ENCODE results near the gene CFAP58. TPM values are rescaled to one million over a fixed set of nuclear protein-coding genes. Genes with fewer than 3 reads are reported as not detected.
A peak's percentile ranks its signal among the peaks of the same experiment; 100 is the strongest.

CFAP58 gene
- total RNA-seq, 6 experiments from 2014 or later = 0.35 to 1.1 (median 0.41) TPM

DNA sequence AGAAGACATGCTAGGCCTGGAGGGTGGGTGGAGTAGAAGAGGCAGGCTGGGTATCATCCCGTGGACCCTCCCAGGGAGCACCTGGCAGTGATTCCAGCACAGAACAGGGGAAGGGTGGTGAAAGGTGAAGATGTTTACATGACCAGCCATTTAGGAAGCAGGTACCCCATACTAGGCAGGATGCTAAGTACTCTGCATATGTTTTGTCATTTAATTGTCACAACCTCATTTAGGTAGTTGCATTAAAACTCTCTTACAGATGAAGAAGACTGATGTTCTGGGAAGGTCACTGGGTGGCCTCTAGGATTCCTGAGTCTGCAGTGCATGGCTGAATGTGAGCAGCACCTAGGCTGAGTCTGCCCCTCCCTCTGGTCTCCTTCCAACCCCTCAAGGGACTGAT is 30.5 kb upstream of the CFAP58 start:
- Mint-ChIP-seq H3K27me3 (ENCODE audit: insufficient read depth) (peaks cover 48% of the 10 kb centered on the region), H3K4me3 (no peak overlapping the region), H3K27ac (peak overlapping the region; percentile 61), H3K36me3 (ENCODE audit: low read depth) (peaks cover 15% of the 10 kb centered on the region; the same call in 1 of the 2 replicates), H3K4me1 (ENCODE audit: low read depth) (peaks cover 89% of the 10 kb centered on the region), H3K9me3 (no peaks in the 10 kb centered on the region; the same call in 1 of the 2 replicates)
- no peak for TF ChIP-seq CTCF (IDR thresholded peaks at IDR 0.05)
- DNase-seq = no peak

DNA sequence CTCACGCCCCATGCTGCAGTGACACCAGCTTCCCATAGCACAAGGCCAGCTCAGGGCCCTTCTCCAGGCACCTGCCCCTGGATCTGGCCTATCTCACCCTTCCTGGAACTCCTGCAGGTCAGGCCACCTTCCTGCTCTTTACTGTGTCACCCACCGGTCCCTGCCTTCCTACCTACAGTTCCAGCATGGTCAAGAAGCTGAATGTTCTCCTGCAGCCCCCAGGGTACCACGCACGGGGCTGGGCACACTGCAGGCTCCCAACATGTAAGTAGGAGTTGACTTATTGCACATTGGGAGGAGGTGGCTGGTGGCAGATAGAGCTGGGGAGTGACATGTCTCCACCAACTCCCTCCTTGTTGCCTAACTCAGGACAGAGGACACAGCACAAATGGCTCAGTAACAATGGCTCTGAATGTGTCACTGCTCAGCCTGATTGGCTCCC is 29.9 kb upstream of the CFAP58 start:
- peaks cover 89% of the 10 kb centered on the region for H3K4me1 Mint-ChIP-seq (ENCODE audit: low read depth)
- TF ChIP-seq CTCF (IDR thresholded peaks at IDR 0.05) = no peak

GRCh38 chr10:104324221-104324686 is 29.4 kb upstream of the CFAP58 start:
- Mint-ChIP-seq H3K27ac (peak overlapping the region; percentile 98; the same call in 1 of the 2 replicates), H3K9me3 (no peaks in the 10 kb centered on the region; the same call in 1 of the 2 replicates), H3K4me1 (ENCODE audit: low read depth) (peaks cover 89% of the 10 kb centered on the region), H3K4me3 (no peak overlapping the region), H3K27me3 (ENCODE audit: insufficient read depth) (peaks cover 52% of the 10 kb centered on the region), H3K36me3 (ENCODE audit: low read depth) (peaks cover 13% of the 10 kb centered on the region; the same call in 1 of the 2 replicates)
- TF ChIP-seq CTCF (IDR thresholded peaks at IDR 0.05) = no peak
- DNase-seq = no peak

More for the DNA sequence above, 29.9 kb upstream of the CFAP58 start:
- peaks cover 13% of the 10 kb centered on the region; the same call in 1 of the 2 replicates for H3K36me3 Mint-ChIP-seq (ENCODE audit: low read depth)
- peaks cover 51% of the 10 kb centered on the region for H3K27me3 Mint-ChIP-seq (ENCODE audit: insufficient read depth)
- no peak overlapping the region for H3K4me3 Mint-ChIP-seq
- H3K9me3 Mint-ChIP-seq = no peaks in the 10 kb centered on the region; the same call in 1 of the 2 replicates
- peak overlapping the region; percentile 61 for H3K27ac Mint-ChIP-seq
- no peak for DNase-seq

DNA sequence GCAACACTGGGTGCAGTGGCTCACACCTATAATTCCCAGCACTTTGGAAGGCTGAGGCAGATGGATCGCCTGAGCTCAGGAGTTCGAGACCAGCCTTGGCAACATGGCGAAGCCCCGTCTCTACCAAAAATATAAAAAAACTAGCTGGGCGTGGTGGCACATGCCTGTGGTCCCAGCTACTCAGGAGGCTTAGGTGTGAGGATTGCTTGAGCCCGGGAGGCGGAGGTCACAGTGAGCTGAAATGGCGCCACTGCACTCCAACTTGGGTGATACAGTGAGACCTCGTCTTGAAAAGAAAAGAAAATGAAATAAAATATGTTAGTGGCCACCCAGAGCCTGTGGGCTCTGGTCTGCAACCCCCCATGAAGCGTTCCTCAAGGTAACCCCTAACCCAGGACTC is 28.7 kb upstream of the CFAP58 start:
- DNase-seq = no peak
- H3K4me3 Mint-ChIP-seq = no peak overlapping the region
- H3K27ac Mint-ChIP-seq = peak overlapping the region; percentile 98
- peaks cover 89% of the 10 kb centered on the region for H3K4me1 Mint-ChIP-seq (ENCODE audit: low read depth)
- TF ChIP-seq CTCF (IDR thresholded peaks at IDR 0.05) = no peak
- H3K9me3 Mint-ChIP-seq = no peaks in the 10 kb centered on the region; the same call in 1 of the 2 replicates
- H3K36me3 Mint-ChIP-seq (ENCODE audit: low read depth) = peaks cover 13% of the 10 kb centered on the region; the same call in 1 of the 2 replicates
- H3K27me3 Mint-ChIP-seq (ENCODE audit: insufficient read depth) = peaks cover 49% of the 10 kb centered on the region

GRCh38 chr10:104325436-104326435 is 27.9 kb upstream of the CFAP58 start:
- Mint-ChIP-seq H3K4me1 (ENCODE audit: low read depth) (peaks cover 89% of the 10 kb centered on the region), H3K9me3 (no peaks in the 10 kb centered on the region; the same call in 1 of the 2 replicates)

More at GRCh38 chr10:104325436-104326435, 27.9 kb upstream of the CFAP58 start:
- H3K27ac Mint-ChIP-seq = peak overlapping the region; percentile 98
- H3K27me3 Mint-ChIP-seq (ENCODE audit: insufficient read depth) = peaks cover 49% of the 10 kb centered on the region
- peaks cover 13% of the 10 kb centered on the region; the same call in 1 of the 2 replicates for H3K36me3 Mint-ChIP-seq (ENCODE audit: low read depth)
- no peak for TF ChIP-seq CTCF (IDR thresholded peaks at IDR 0.05)
- peak overlapping the region; percentile 86; the same call in 1 of the 2 replicates for H3K4me3 Mint-ChIP-seq
- DNase-seq = no peak

Data from HFFc6 (cell line).